Neutrophil (primary cell): ENCODE measurements around the gene PIP4K2B.

Experiments used
- H3K27ac ChIP-seq: fragments of 200-600 bp; sonication (generic); 2 replicates; pipeline ENCODE4 v1.5.1; 2016; ENCODE audit warnings: mild to moderate bottlenecking, moderate library complexity
- H3K27me3 ChIP-seq: fragments of 200-600 bp; sonication (generic); 2 replicates; pipeline ENCODE4 v1.6.0; 2016; ENCODE audit warnings: mild to moderate bottlenecking
- H3K36me3 ChIP-seq: fragments of 200-600 bp; sonication (generic); 2 replicates; pipeline ENCODE4 v1.5.1; 2017
- H3K4me1 ChIP-seq, 2 experiments: fragments of 200-600 bp in 1 of 2; sonication (generic) in 1 of 2; 1 replicate in 1 of 2; 2 replicates in 1 of 2; pipeline versions ENCODE4 v1.5.1 to v1.6.1; 2013 to 2016; ENCODE audit warnings: low read depth in 1 of 2, low read length in 1 of 2, mild to moderate bottlenecking in 1 of 2, moderate library complexity in 1 of 2; ENCODE audit not compliant: control insufficient read depth in 1 of 2, insufficient read depth in 1 of 2
- H3K4me3 ChIP-seq, 2 experiments: fragments of 200-600 bp in 1 of 2; sonication (generic) in 1 of 2; 1 replicate in 1 of 2; 2 replicates in 1 of 2; pipeline ENCODE4 v1.5.1; 2013 to 2016; ENCODE audit warnings: low read depth in 1 of 2, low read length in 1 of 2, mild to moderate bottlenecking in 1 of 2, moderate library complexity in 1 of 2
- H3K9me3 ChIP-seq: fragments of 200-600 bp; sonication (generic); 2 replicates; pipeline ENCODE4 v1.5.1; 2016
- TF ChIP-seq, protein P1 (sequence below): fragments of 200-600 bp; sonication (generic); IDR thresholded peaks from 2 replicates; pipeline ENCODE4 v1.5.1; 2016; ENCODE audit warnings: antibody characterized with exemption

PIP4K2B gene

DNA sequence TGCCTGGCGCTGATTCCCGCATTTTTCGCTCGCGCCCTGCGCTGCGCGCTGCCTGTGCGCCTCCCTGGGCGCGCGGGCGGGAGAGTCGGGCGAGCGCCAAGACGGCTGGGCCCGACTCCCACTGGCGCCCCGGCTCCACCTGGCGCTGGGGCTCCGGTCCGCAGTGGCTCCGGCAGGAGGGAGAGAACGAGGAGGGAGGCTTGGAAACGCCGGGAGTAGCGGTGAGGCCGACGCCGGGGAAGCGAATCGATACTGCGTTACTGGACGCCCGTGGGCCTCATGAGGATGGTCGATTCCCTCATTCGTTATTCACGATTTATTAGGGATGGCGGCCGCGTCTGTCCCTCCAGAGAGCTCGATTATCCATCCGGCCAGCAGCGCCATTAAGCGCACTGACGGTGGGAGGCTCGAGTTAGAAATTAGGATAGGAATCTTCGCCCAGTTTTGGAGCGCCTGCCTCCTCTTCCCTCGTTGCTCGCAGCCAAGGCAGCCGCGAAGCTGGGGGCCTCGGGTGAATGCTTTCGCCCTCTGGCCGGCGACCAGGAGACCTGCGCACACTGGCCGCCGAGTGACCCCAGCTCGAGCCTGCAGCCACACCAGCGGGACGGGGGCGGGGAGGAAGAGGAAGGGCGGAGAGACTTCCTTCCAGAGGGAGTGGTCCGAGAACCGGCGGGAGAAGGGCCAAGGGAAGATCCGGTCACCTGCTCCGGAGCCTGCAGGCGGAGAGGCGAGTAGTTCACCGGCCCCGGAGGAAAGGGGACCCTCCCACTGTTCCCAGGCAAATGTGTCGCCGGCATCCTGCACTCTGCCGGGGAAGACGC is 49.9 kb downstream of the PIP4K2B start:
- Histone ChIP-seq H3K4me1 (peaks cover 60 to 70% of the 10 kb centered on the region in 2 experiments), H3K9me3 (no peaks in the 10 kb centered on the region), H3K27ac (peak overlapping the region; percentile 15), H3K4me3 (peak overlapping the region; percentile 41 to 64), H3K36me3 (peaks cover 11% of the 10 kb centered on the region), H3K27me3 (peaks cover 75% of the 10 kb centered on the region)
- TF ChIP-seq, protein P1, sequence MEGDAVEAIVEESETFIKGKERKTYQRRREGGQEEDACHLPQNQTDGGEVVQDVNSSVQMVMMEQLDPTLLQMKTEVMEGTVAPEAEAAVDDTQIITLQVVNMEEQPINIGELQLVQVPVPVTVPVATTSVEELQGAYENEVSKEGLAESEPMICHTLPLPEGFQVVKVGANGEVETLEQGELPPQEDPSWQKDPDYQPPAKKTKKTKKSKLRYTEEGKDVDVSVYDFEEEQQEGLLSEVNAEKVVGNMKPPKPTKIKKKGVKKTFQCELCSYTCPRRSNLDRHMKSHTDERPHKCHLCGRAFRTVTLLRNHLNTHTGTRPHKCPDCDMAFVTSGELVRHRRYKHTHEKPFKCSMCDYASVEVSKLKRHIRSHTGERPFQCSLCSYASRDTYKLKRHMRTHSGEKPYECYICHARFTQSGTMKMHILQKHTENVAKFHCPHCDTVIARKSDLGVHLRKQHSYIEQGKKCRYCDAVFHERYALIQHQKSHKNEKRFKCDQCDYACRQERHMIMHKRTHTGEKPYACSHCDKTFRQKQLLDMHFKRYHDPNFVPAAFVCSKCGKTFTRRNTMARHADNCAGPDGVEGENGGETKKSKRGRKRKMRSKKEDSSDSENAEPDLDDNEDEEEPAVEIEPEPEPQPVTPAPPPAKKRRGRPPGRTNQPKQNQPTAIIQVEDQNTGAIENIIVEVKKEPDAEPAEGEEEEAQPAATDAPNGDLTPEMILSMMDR: no peak

DNA sequence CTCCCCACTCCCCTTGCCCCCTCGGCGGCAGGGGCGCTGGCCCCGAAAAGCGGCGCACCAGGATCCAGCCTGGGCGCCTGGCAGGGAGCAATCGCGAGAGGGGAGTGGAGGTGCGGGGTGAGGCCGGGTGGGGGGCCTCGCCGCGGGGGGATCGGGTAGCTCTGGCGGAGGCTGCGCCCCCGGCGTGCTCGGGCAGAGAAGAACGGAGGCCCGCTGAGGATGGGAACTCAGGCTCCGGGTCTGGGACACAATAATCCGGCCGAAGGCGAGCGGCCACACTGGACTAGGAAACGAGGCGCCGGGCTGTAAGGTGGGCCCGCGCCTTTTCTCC is 50.5 kb downstream of the PIP4K2B start:
- no peak overlapping the region for H3K27ac ChIP-seq
- H3K9me3 ChIP-seq: no peaks in the 10 kb centered on the region
- peaks cover 56 to 66% of the 10 kb centered on the region in 2 experiments for H3K4me1 ChIP-seq
- TF ChIP-seq, protein P1: no peak
- peaks cover 81% of the 10 kb centered on the region for H3K27me3 ChIP-seq
- peak overlapping the region; percentile 41 to 64 for H3K4me3 ChIP-seq
- H3K36me3 ChIP-seq: peaks cover 7% of the 10 kb centered on the region

DNA sequence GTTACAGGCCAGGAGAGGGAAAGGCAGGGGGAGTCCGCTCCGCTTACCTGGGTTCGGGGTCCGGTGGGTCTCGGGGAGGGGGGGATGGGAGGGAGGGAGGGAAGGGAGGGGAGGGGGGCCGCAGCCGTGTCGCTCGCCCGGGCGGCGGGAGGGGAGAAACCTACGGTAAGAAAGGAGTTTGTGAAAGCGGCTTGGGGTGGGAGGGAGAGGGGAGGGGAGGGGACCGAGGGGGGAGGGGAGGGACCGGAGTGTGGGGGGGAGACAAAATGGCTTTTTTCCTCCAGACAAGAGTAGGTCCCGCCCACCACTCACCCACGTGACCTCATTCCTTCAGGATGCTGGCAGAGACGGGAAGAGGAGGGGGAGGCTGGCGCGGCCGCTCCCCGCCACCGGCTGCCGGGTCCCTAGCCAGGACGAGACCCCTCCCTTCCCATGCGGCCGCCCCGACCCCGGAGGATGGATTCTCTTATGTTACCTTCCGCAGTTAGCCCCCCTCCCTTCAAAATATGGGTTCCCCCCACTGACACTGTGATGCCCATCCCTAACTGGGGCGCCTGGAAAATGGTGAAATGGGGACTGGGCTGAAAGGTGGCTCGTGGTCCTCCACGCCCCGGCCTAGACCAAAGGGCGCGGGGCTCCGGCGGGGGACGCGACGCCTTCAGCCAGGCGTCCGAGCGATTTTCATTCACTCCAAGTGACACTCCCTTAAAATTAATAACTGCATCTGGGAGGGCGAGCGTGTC is 51.0 kb downstream of the PIP4K2B start, which contains the start of gene PCGF2:
PCGF2 (minus strand) TSS at position 188 of the 743 bp plus-strand sequence. CDS start 7,934 bp downstream, outside the sequence.
- Histone ChIP-seq H3K27me3 (peaks cover 86% of the 10 kb centered on the region), H3K36me3 (peaks cover 1% of the 10 kb centered on the region), H3K9me3 (no peaks in the 10 kb centered on the region), H3K27ac (no peak within 1 kb of the TSS), H3K4me3 (peak within 1 kb of the TSS; percentile 41 to 64), H3K4me1 (peaks cover 50 to 61% of the 10 kb centered on the region in 2 experiments)
- TF ChIP-seq, protein P1: no peak

DNA sequence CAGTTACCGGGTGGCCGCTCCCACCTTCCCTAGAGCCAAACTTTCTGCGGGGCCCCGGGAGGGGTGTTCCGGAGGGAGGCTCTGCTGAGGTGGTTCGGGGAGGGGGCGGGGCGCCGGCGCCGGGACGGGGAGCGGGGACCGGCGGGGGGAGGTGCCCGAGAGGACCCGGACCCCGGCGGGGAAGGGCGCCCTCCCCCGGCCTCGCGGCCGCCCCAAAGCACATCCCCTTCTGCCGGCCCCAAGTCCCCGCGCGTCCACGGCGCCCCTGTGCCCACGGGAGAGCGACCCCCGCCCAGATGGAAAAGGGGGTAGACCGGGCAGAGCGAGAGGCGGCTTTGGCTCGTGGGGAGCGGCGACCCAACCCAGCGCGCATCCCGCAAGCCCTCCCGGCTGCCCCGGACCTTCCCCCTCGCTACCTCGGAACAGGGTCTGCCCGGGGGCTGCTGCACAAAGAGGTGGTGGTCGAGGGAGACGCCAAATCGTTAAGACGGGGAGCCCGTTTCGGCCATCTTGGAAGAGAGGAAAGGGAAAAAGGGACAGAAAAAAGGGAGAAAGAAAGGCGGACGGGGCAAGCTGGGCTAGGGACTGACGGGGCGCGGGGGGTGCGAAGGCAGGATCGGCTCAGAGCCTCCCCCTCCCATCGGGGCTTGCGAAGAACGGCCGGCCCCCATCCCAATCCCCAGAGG is 51.8 kb downstream of the PIP4K2B start:
- TF ChIP-seq, protein P1: no peak
- peaks cover 92% of the 10 kb centered on the region for H3K27me3 ChIP-seq
- H3K4me1 ChIP-seq: peaks cover 46 to 56% of the 10 kb centered on the region in 2 experiments
- H3K36me3 ChIP-seq: no peaks in the 10 kb centered on the region
- no peak overlapping the region for H3K27ac ChIP-seq
- peak overlapping the region in 1 of 2 experiments; percentile 28 for H3K4me3 ChIP-seq
- H3K9me3 ChIP-seq: no peaks in the 10 kb centered on the region

DNA sequence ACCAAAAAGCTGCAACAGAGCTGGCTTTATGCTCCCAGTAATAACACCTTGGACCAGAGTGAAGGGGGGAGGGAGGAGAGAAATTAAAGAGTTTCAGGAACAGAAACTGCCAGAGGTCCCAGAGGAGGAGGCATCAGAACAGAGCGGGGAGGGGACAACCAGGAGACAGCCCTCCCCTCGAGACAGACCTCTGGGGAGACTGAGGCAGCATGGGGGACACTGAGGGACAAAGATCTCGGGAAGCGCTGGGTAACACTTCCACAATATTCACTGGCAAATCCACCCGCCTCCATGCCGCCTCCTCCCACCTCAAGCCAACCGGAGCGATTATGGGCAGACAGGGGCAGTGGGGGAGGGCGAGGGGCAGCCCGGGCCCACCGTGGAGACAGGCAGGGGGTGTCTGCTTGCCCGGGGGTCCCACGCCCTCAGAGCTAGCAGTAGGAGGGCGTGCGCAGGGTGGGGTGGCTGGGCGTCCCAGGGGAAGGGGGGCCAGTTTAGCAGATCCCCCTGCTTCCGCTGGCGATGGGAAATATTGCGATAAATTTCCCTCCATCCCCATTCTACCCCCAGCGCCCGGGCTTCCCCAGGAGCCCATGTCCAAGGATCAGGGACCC is 52.4 kb downstream of the PIP4K2B start:
- no peaks in the 10 kb centered on the region for H3K36me3 ChIP-seq
- peaks cover 42 to 50% of the 10 kb centered on the region in 2 experiments for H3K4me1 ChIP-seq
- peak overlapping the region in 1 of 2 experiments; percentile 28 for H3K4me3 ChIP-seq
- H3K9me3 ChIP-seq: no peaks in the 10 kb centered on the region
- no peak overlapping the region for H3K27ac ChIP-seq
- TF ChIP-seq, protein P1: no peak
- peaks cover 98% of the 10 kb centered on the region for H3K27me3 ChIP-seq
